H9 (cell line): Measurements from ENCODE around the gene KRT86. TPM values are rescaled to one million over a fixed set of nuclear protein-coding genes. Genes with fewer than 3 reads are reported as not detected.

ENCODE experiments used
- DNase-seq: peaks from one replicate; pipeline ENCODE4 v3.0.0-alpha.2; 2017
- H2AFZ ChIP-seq: one replicate; pipeline ENCODE4 v1.6.1; 2013; ENCODE audit warnings: mild to moderate bottlenecking, low read length, control low read depth, moderate library complexity
- H2AK5ac ChIP-seq: 2 replicates; pipeline ENCODE4 v1.6.1; 2013; ENCODE audit warnings: low read length, control low read depth, mixed read lengths; ENCODE audit not compliant: insufficient read length
- H2BK120ac ChIP-seq: one replicate; pipeline ENCODE4 v1.6.1; 2013; ENCODE audit warnings: low read depth, mild to moderate bottlenecking, low read length, control low read depth, inconsistent platforms; ENCODE audit not compliant: poor library complexity, severe bottlenecking
- H2BK12ac ChIP-seq: 2 replicates; pipeline ENCODE4 v1.6.1; 2013; ENCODE audit warnings: low read length, control low read depth, mixed read lengths, low read depth; ENCODE audit not compliant: insufficient read length
- H2BK15ac ChIP-seq: 2 replicates; pipeline ENCODE4 v1.6.1; 2013; ENCODE audit warnings: low read depth, low read length, control low read depth
- H2BK20ac ChIP-seq: one replicate; pipeline ENCODE4 v1.6.1; 2013; ENCODE audit warnings: low read depth, mild to moderate bottlenecking, low read length, control low read depth, inconsistent platforms; ENCODE audit not compliant: poor library complexity, severe bottlenecking
- H2BK5ac ChIP-seq: 2 replicates; pipeline ENCODE4 v1.6.1; 2013; ENCODE audit warnings: low read length, control low read depth, mixed read lengths; ENCODE audit not compliant: insufficient read length
- H3K14ac ChIP-seq: 2 replicates; pipeline ENCODE4 v1.6.1; 2013; ENCODE audit warnings: low read length, control low read depth; ENCODE audit not compliant: insufficient read depth
- H3K18ac ChIP-seq: 2 replicates; pipeline ENCODE4 v1.6.1; 2013; ENCODE audit warnings: low read depth, mild to moderate bottlenecking, mixed read lengths, low read length, control low read depth; ENCODE audit not compliant: insufficient read length
- H3K23ac ChIP-seq: 2 replicates; pipeline ENCODE4 v1.6.1; 2013; ENCODE audit warnings: low read length, control low read depth, mixed read lengths, low read depth; ENCODE audit not compliant: insufficient read length
- H3K23me2 ChIP-seq: 2 replicates; pipeline ENCODE4 v1.6.1; 2013; ENCODE audit warnings: low read depth, mild to moderate bottlenecking, mixed read lengths, low read length, control low read depth; ENCODE audit not compliant: insufficient read length, poor library complexity, severe bottlenecking
- H3K27ac ChIP-seq: 2 replicates; pipeline ENCODE4 v1.5.1; 2013; ENCODE audit warnings: low read length, control low read depth, mixed read lengths, low read depth; ENCODE audit not compliant: insufficient read length
- H3K27me3 ChIP-seq: 2 replicates; pipeline ENCODE4 v1.6.1; 2013; ENCODE audit warnings: low read length, control low read depth, inconsistent platforms; ENCODE audit not compliant: insufficient read depth
- H3K4ac ChIP-seq: 2 replicates; pipeline ENCODE4 v1.6.1; 2013; ENCODE audit warnings: low read depth, mild to moderate bottlenecking, control low read depth, inconsistent platforms, low read length, moderate library complexity
- H3K4me1 ChIP-seq: 2 replicates; pipeline ENCODE4 v1.6.1; 2013; ENCODE audit warnings: low read length, control low read depth, inconsistent platforms; ENCODE audit not compliant: insufficient read depth
- H3K4me2 ChIP-seq: 2 replicates; pipeline ENCODE4 v1.6.1; 2013; ENCODE audit warnings: low read length, control low read depth, mixed read lengths; ENCODE audit not compliant: insufficient read length, insufficient read depth
- H3K56ac ChIP-seq: 2 replicates; pipeline ENCODE4 v1.6.1; 2013; ENCODE audit warnings: low read depth, mild to moderate bottlenecking, mixed read lengths, low read length, control low read depth; ENCODE audit not compliant: insufficient read length
- H3K79me1 ChIP-seq: 2 replicates; pipeline ENCODE4 v1.6.1; 2013; ENCODE audit warnings: low read depth, mild to moderate bottlenecking, moderate library complexity, low read length, control low read depth, inconsistent platforms; ENCODE audit not compliant: insufficient read depth, poor library complexity, severe bottlenecking
- H3K79me2 ChIP-seq: 2 replicates; pipeline ENCODE4 v1.6.1; 2013; ENCODE audit warnings: low read length, control low read depth, inconsistent platforms; ENCODE audit not compliant: insufficient read depth
- H3K9ac ChIP-seq: 2 replicates; pipeline ENCODE4 v1.6.1; 2013; ENCODE audit warnings: low read length, control low read depth, mixed read lengths; ENCODE audit not compliant: insufficient read length; ENCODE audit errors: extremely low read depth
- H3K9me3 ChIP-seq: one replicate; pipeline ENCODE4 v1.6.1; 2013; ENCODE audit warnings: low read depth, low read length, inconsistent platforms; ENCODE audit not compliant: control insufficient read depth
- H3T11ph ChIP-seq: one replicate; pipeline ENCODE4 v1.6.1; 2013; ENCODE audit warnings: mild to moderate bottlenecking, low read length, control low read depth, inconsistent platforms
- H4K20me1 ChIP-seq: one replicate; pipeline ENCODE4 v1.6.1; 2013; ENCODE audit not compliant: control insufficient read depth, insufficient read length, insufficient read depth
- H4K5ac ChIP-seq: 2 replicates; pipeline ENCODE4 v1.6.1; 2013; ENCODE audit warnings: low read depth, mild to moderate bottlenecking, mixed read lengths, low read length, control low read depth; ENCODE audit not compliant: insufficient read length
- H4K8ac ChIP-seq: replicated peaks from 2 replicates; pipeline ENCODE4 v1.6.1; 2013; ENCODE audit warnings: low read length, control low read depth, mixed read lengths, low read depth; ENCODE audit not compliant: insufficient read length
- H4K91ac ChIP-seq: 2 replicates; pipeline ENCODE4 v1.6.1; 2013; ENCODE audit warnings: low read depth, mild to moderate bottlenecking, moderate library complexity, mixed read lengths, low read length, control low read depth; ENCODE audit not compliant: insufficient read length
- H3K27ac Mint-ChIP-seq, 3 experiments: 2 replicates in 2 of 3; 3 replicates in 1 of 3; pipeline ENCODE4 v1.8.0; 2020 to 2021; ENCODE audit warnings: mixed read lengths in 3 of 3, mild to moderate bottlenecking in 1 of 3, moderate library complexity in 1 of 3
- H3K27me3 Mint-ChIP-seq: 2 replicates; pipeline ENCODE4 v1.8.0; 2021; ENCODE audit warnings: low read depth, mild to moderate bottlenecking, moderate library complexity, mixed read lengths
- H3K36me3 Mint-ChIP-seq, 3 experiments: 2 replicates in 2 of 3; 3 replicates in 1 of 3; pipeline ENCODE4 v1.8.0; 2020 to 2021; ENCODE audit warnings: low read depth in 3 of 3, mixed read lengths in 3 of 3; ENCODE audit not compliant: insufficient read depth in 1 of 3
- H3K4me1 Mint-ChIP-seq, 2 experiments: 2 replicates each; pipeline ENCODE4 v1.8.0; 2020; ENCODE audit warnings: mixed read lengths in 2 of 2
- H3K4me3 Mint-ChIP-seq, 2 experiments: 2 replicates in 1 of 2; 3 replicates in 1 of 2; pipeline ENCODE4 v1.8.0; 2020 to 2021; ENCODE audit warnings: mild to moderate bottlenecking in 2 of 2, mixed read lengths in 2 of 2, moderate library complexity in 1 of 2
- H3K9me3 Mint-ChIP-seq, 2 experiments: 2 replicates in 1 of 2; 3 replicates in 1 of 2; pipeline ENCODE4 v1.8.0; 2020; ENCODE audit warnings: mild to moderate bottlenecking in 2 of 2, mixed read lengths in 2 of 2, moderate library complexity in 1 of 2
- CTCF ChIP-seq: fragments of 200-600 bp; sonication (generic); conservative IDR thresholded peaks from 3 replicates; pipeline ENCODE4 v1.8.0; 2021; ENCODE audit warnings: antibody characterized with exemption, mild to moderate bottlenecking
- WGBS: extraction: QIAGEN DNeasy Blood & Tissue Kit; methylation state at CpG from one replicate; pipeline ENCODE4 v1.1.7; 2013; ENCODE audit warnings: missing lambda C conversion rate, low lambda C conversion rate, mixed read lengths; ENCODE audit not compliant: insufficient read length; ENCODE audit errors: extremely low coverage; 5-methylcytosine and 5-hydroxymethylcytosine counted together
- total RNA-seq: library from RNA; stranded (reverse); gene quantifications from 2 replicates; pipeline ENCODE4 v1.2.1, GENCODE V29; 2021

Gene KRT86
- total RNA-seq, 1 experiment from 2014 or later = not detected

GRCh38 chr12:52310622-52311284 lies 36.3 kb downstream of the KRT86 start:
- H3K14ac ChIP-seq = no peak overlapping the region
- H3K4ac ChIP-seq = no peak overlapping the region
- H2BK15ac ChIP-seq = no peak overlapping the region
- no peak overlapping the region for H4K91ac ChIP-seq
- H3K4me1 Mint-ChIP-seq = peaks cover 5 to 6% of the 10 kb centered on the region in 2 experiments
- no peak overlapping the region for H3K18ac ChIP-seq
- H2BK5ac ChIP-seq = no peak overlapping the region
- no peaks in the 10 kb centered on the region for H3K9me3 ChIP-seq
- H3K27ac Mint-ChIP-seq = no peak overlapping the region
- H2BK20ac ChIP-seq = no peak overlapping the region
- H3K36me3 Mint-ChIP-seq = no peaks in the 10 kb centered on the region
- DNase-seq = no peak
- H3K4me3 Mint-ChIP-seq = no peak overlapping the region
- H3K4me1 ChIP-seq = no peaks in the 10 kb centered on the region
- no peak overlapping the region for H3K23ac ChIP-seq
- H3K79me2 ChIP-seq = no peaks in the 10 kb centered on the region
- no peak overlapping the region for H2BK120ac ChIP-seq
- no peak overlapping the region for H4K5ac ChIP-seq
- peaks cover 9% of the 10 kb centered on the region for H3K23me2 ChIP-seq
- H3K27ac ChIP-seq = no peak overlapping the region
- H3K79me1 ChIP-seq = no peaks in the 10 kb centered on the region
- no peak overlapping the region for H3T11ph ChIP-seq
- peaks cover 13% of the 10 kb centered on the region; the same call in 1 of the 2 replicates for H3K27me3 ChIP-seq
- H3K4me2 ChIP-seq = no peak overlapping the region
- no peak overlapping the region for H3K56ac ChIP-seq
- peaks cover 79% of the 10 kb centered on the region for H3K27me3 Mint-ChIP-seq
- H2AK5ac ChIP-seq = no peak overlapping the region
- no peak for TF ChIP-seq CTCF
- no peak overlapping the region for H3K9ac ChIP-seq
- H3K9me3 Mint-ChIP-seq = no peaks in the 10 kb centered on the region
- WGBS = no CpG with 5 or more reads among the region's 5 CpGs
- H2BK12ac ChIP-seq = no peak overlapping the region
- H2AFZ ChIP-seq = no peak overlapping the region
- H4K8ac ChIP-seq = no peak overlapping the region
- H4K20me1 ChIP-seq = no peaks in the 10 kb centered on the region
